Measurements from ENCODE around the gene VHLL. TPM values are rescaled to one million over a fixed set of nuclear protein-coding genes. Genes with fewer than 3 reads are reported as not detected.

The VHLL gene
- total and polyA plus RNA-seq, 12 donors: not detected

DNA sequence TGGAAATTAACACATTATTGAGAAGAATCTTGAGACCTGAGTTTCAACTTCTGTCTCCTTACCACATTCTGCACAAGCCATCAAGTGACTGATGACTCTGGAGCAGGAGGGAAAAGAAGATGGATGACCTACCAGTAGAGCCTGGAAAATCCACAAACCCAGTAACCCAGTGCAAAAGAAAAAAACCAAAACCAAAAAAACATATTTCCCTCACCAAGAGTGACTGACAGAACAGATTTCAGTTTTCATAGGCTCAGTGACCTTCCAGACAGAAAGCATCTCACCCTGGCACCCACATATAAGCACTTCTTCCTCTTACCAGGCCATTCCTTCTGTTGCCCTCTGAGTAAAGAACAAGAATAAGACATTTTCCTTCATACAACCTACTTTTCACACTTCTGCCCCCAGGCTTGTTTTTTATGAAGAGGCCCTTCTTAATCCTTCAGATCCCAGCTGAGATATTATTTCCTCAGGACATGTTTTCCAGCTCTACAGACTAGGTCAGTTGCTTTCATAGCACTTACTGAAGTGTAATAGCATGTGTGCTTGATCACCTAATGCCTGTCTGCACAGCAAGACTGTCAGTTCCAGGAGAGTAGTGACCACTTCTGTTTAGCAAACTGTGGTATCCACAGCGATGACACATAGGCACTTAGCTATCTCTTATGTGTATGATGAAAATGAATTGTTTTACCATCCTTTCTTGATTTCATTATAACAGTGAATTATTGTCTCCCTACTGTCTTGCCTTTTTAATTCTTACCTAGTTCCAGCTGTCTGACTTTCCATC, 43.3 kb upstream of the VHLL start:
- no peaks in the 10 kb centered on the region for H3K36me3 ChIP-seq
- H3K4me3 ChIP-seq: no peak overlapping the region
- TF ChIP-seq CTCF (IDR thresholded peaks at IDR 0.05): no peak
- intact Hi-C loops (cut with DNase I): no loop called here
- peaks cover 0 to 28% (median 11%) of the 10 kb centered on the region in 7 donors for H3K27me3 ChIP-seq
- H3K4me1 ChIP-seq: peaks cover 0 to 3% (median 1%) of the 10 kb centered on the region in 9 donors
- no peak overlapping the region for H3K27ac ChIP-seq
- 80 to 93% methylated on average over 1 of the region's 1 CpG for WGBS, 2 donors
- H3K9me3 ChIP-seq: no peaks in the 10 kb centered on the region
- ATAC-seq (no peak), DNase-seq (no peak)

- WGBS, 2 donors: 0% methylated on average over 47 of the region's 47 CpGs
- Histone ChIP-seq H3K36me3 (peaks cover 0 to 31% (median 18%) of the 10 kb centered on the region in 9 donors), H3K27me3 (no peaks in the 10 kb centered on the region), H3K9me3 (no peaks in the 10 kb centered on the region), H3K4me1 (peaks cover 8 to 25% (median 20%) of the 10 kb centered on the region in 9 donors), H3K27ac (peak within 1 kb of the TSS; percentile 47 to 93 (median 82)), H3K4me3 (peak within 1 kb of the TSS; percentile 63 to 99 (median 86))
- intact Hi-C loops (cut with DNase I): no loop called here
- DNase-seq (peak; percentile 100), ATAC-seq (peak; percentile 97 to 99 (median 97))
- TF ChIP-seq CTCF (IDR thresholded peaks at IDR 0.05): no peak
Observed at GRCh38 chr1:156338180-156338976, 39.3 kb upstream of the VHLL start, which contains the start of the genes CCT3 and TSACC. CCT3 (minus strand) TSS chr1:156338292; CDS start chr1:156338184, 108 bp downstream. TSACC (plus strand) TSS chr1:156338526; CDS start chr1:156339758, 1,232 bp downstream.

DNA sequence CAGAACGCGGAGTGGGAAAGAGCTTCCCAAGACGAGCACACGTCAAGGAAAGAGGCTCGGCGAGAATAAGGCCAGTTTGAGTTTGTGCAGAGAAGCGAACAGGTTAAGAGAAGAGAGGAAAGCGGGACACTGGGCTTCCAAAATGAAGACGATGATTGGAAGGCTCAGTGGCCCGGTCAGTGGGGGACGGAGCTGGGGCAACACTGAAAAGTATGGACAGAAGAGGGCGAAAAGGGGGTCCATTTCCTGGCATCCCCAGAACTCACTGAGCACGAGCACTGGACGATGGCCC, 38.7 kb upstream of the VHLL start:
- ATAC-seq: peak in 6 of 8 donors; percentile 0 to 26 (median 8)

More for the DNA sequence above, 38.7 kb upstream of the VHLL start:
- H3K27ac ChIP-seq: peak overlapping the region; percentile 32 to 91 (median 82)
- 0 to 1% methylated on average over 14 of the region's 14 CpGs for WGBS, 2 donors
- peak in 1 of 9 donors; percentile 17 for TF ChIP-seq CTCF (IDR thresholded peaks at IDR 0.05)
- H3K27me3 ChIP-seq: no peaks in the 10 kb centered on the region
- peaks cover 8 to 25% (median 20%) of the 10 kb centered on the region in 9 donors for H3K4me1 ChIP-seq
- H3K36me3 ChIP-seq: peaks cover 0 to 36% (median 23%) of the 10 kb centered on the region in 9 donors
- H3K9me3 ChIP-seq: no peaks in the 10 kb centered on the region
- no peak for DNase-seq
- intact Hi-C loops (cut with DNase I): no loop called here
- H3K4me3 ChIP-seq: peak overlapping the region; percentile 63 to 99 (median 86)
